ENCODE data around the gene ZBTB17. TPM values are rescaled to one million over a fixed set of nuclear protein-coding genes. Genes with fewer than 3 reads are reported as not detected.

The ZBTB17 gene
- total and polyA plus RNA-seq, 7 donors = 17.4 to 38.7 (median 24.3) TPM

DNA sequence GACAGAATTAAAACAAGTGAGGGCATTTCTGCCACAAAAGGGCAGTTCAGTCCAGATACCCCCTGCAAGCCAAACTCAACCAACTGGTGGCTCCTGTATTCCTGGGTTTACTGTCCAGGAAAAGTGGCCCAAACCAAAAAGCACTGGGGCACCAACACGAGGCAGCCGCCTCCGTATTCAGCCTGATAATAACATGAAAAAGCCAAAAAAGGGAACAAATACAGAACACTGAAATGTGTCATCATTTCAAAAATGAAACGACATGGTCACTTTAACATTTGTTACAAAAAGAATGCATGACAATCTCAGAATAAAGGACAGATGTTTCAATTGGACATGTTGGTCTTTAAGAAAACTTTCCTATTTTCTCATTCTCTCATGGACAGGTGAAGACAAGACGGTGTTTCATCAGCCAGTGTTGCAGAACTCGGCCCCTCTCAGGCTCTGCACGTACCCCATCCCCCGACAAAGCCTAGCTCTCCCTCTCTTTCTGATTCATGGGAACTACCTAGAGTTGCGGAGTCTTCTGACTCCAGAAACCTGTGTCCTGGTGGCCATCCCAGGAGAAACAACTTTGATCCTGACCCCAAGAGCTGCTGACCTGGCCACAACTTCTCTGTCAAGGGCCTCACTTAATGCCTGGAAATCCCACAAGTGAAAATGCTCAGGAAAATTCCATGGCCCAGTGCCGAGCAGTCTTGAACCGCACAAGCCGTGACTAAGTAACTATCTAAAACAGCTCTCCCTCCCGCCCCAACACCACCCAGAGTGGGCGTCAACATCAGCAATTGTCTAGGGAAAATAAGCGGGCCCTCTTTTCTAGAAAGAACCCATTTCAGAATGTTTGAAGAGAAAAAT is 27.1 kb downstream of the ZBTB17 start:
- DNase-seq = peak; percentile 92
- Histone ChIP-seq H3K27ac (peak overlapping the region; percentile 78 to 96 (median 89)), H3K27me3 (no peaks in the 10 kb centered on the region), H3K9me3 (no peaks in the 10 kb centered on the region), H3K4me1 (peaks cover 0 to 63% (median 57%) of the 10 kb centered on the region in 4 donors), H3K4me3 (peak overlapping the region in 3 of 4 donors; percentile 20 to 35 (median 33)), H3K36me3 (peaks cover 18 to 44% (median 21%) of the 10 kb centered on the region in 4 donors)
- intact Hi-C loops (cut with DNase I) = loop anchor here (2.0 to 5.0 kb wide), 2 partner anchors 52 to 100 kb away; no protein-coding TSS in a partner anchor
- peak in 2 of 4 donors; percentile 3 to 14 for TF ChIP-seq POLR2AphosphoS5 (IDR thresholded peaks at IDR 0.05)
- TF ChIP-seq POLR2A (IDR thresholded peaks at IDR 0.05) = no peak
- TF ChIP-seq, protein P1, sequence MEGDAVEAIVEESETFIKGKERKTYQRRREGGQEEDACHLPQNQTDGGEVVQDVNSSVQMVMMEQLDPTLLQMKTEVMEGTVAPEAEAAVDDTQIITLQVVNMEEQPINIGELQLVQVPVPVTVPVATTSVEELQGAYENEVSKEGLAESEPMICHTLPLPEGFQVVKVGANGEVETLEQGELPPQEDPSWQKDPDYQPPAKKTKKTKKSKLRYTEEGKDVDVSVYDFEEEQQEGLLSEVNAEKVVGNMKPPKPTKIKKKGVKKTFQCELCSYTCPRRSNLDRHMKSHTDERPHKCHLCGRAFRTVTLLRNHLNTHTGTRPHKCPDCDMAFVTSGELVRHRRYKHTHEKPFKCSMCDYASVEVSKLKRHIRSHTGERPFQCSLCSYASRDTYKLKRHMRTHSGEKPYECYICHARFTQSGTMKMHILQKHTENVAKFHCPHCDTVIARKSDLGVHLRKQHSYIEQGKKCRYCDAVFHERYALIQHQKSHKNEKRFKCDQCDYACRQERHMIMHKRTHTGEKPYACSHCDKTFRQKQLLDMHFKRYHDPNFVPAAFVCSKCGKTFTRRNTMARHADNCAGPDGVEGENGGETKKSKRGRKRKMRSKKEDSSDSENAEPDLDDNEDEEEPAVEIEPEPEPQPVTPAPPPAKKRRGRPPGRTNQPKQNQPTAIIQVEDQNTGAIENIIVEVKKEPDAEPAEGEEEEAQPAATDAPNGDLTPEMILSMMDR (IDR thresholded peaks at IDR 0.05) = peak in 2 of 4 experiments; percentile 5 to 10
- WGBS, 2 donors = 68 to 79% methylated on average over 15 of the region's 15 CpGs

DNA sequence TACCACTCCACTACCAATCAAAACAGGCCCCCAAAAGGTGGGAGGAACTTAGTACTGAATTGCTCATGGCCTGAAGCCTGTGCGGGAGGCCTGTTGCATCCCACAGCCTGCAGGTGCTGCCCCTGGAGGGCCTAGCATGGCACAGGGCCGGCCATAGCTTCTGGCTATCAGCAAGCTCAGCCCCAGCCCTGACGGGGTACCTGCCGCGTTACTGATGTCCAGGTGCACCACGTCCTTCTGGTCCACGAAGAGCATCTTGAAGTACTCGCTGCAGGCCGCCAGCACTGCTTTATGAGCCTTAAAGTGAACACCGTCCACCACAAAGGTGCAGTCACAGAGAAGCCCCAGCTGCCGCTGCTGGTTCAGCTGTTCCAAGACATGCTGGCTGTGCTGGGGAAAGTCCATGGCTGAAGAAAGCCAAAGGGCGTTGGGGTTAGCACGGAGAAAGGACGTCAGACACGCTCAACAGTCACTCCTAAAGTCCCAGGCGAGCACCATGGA is 27.8 kb downstream of the ZBTB17 start:
- H3K4me3 ChIP-seq = no peak overlapping the region
- no peaks in the 10 kb centered on the region for H3K27me3 ChIP-seq
- H3K9me3 ChIP-seq = no peaks in the 10 kb centered on the region
- peaks cover 25 to 50% (median 28%) of the 10 kb centered on the region in 4 donors for H3K36me3 ChIP-seq
- TF ChIP-seq EP300 (IDR thresholded peaks at IDR 0.05) = no peak
- TF ChIP-seq, protein P1 (IDR thresholded peaks at IDR 0.05) = no peak
- no peak for TF ChIP-seq POLR2A (IDR thresholded peaks at IDR 0.05)
- TF ChIP-seq POLR2AphosphoS5 (IDR thresholded peaks at IDR 0.05) = no peak
- WGBS, 2 donors = 88 to 89% methylated on average over 16 of the region's 16 CpGs
- intact Hi-C loops (cut with DNase I) = loop anchor here (2.0 to 5.0 kb wide), 2 partner anchors 51 to 99 kb away; no protein-coding TSS in a partner anchor
- peak overlapping the region; percentile 78 to 96 (median 89) for H3K27ac ChIP-seq
- H3K4me1 ChIP-seq = peaks cover 0 to 56% (median 50%) of the 10 kb centered on the region in 4 donors
- no peak for DNase-seq

DNA sequence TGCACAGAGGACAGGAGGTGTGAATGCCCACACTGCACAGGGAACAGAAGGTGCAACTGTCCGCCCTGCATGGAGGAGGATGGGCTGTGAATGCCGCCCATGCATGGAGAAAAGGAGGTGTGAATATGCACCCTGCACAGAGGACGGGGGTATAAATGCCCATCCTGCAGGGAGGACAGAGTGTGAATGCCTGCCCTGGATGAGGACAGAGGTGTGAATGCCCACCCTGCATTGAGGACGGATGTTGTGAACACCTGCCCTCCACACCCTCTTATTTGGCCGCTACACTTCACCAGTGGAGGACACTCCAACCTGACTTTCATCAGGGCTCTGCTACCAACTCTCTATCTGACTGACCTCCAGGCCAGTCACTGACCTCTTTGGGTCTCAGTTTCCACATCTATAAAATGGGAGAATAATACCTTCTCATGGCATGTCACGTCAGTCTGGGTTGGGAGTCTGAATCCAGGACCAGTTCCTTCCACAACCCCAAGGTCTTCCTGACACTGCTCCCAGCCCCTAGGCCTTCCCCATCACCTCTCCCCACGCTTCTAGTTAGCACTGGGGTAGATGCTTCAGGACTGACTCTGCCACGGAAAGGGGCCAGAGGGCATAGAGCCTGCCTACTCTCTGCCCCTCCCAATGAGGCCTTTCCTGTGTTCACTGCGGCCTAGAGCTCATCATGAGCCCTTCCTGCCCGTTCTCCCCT is 28.4 kb downstream of the ZBTB17 start:
- Histone ChIP-seq H3K27ac (peak overlapping the region; percentile 78 to 96 (median 89)), H3K4me3 (no peak overlapping the region), H3K36me3 (peaks cover 31 to 56% (median 33%) of the 10 kb centered on the region in 4 donors), H3K4me1 (peaks cover 0 to 50% (median 45%) of the 10 kb centered on the region in 4 donors), H3K27me3 (no peaks in the 10 kb centered on the region), H3K9me3 (no peaks in the 10 kb centered on the region)
- intact Hi-C loops (cut with DNase I) = loop anchor here (2.0 to 5.0 kb wide), 2 partner anchors 50 to 99 kb away; no protein-coding TSS in a partner anchor
- DNase-seq = no peak
- TF ChIP-seq, protein P1 (IDR thresholded peaks at IDR 0.05) = no peak
- TF ChIP-seq POLR2A (IDR thresholded peaks at IDR 0.05) (no peak), POLR2AphosphoS5 (IDR thresholded peaks at IDR 0.05) (no peak), EP300 (IDR thresholded peaks at IDR 0.05) (no peak)
- 90 to 93% methylated on average over 10 of the region's 10 CpGs for WGBS, 2 donors

DNA sequence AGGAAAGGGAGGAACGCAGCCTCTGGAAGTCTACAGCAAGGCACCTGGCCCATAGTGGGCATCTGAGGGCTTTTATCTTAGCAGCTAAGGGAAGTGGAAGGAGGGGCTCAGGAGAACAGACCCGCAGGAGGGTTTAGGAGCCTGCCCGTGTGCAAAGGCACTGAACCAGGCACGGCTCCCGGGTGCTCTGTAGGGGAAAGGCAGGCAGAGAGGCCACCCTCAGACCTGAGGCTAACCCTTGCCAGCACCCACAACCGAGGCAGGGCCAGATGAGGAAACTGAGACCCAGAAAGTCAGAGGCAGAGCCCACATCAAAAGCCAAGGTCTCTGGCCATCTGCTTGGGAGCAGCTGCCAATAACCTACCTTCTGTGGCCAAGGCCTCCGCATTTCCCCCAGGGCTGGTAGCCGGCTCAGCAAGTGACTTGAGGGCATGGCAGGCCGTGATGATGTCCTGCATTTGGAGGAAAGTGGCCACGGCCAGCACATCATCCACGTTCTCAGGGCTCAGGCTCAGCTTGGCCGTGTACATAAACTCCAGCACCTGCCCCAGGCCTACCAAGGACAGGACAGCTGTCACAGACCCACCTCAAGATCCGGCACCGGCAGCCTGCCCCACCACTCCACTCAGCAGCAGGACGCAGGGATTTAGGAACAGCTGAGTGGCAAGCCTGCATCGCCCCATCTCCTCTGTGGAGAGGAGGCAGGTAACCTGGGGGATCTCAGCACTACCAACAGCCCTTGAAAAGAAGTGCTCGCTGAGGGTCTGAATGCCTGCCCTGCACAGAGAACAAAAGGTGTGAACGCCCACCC is 29.1 kb downstream of the ZBTB17 start:
- H3K4me1 ChIP-seq = peaks cover 0 to 42% (median 37%) of the 10 kb centered on the region in 4 donors
- intact Hi-C loops (cut with DNase I) = loop anchor here (5.0 kb wide), 1 partner anchor 49 kb away; no protein-coding TSS in a partner anchor
- H3K27ac ChIP-seq = no peak overlapping the region
- H3K4me3 ChIP-seq = no peak overlapping the region
- DNase-seq = no peak
- 90% methylated on average over 18 of the region's 18 CpGs for WGBS, 2 donors
- no peaks in the 10 kb centered on the region for H3K27me3 ChIP-seq
- H3K36me3 ChIP-seq = peaks cover 33 to 64% (median 39%) of the 10 kb centered on the region in 4 donors
- no peaks in the 10 kb centered on the region for H3K9me3 ChIP-seq
- TF ChIP-seq EP300 (IDR thresholded peaks at IDR 0.05) (no peak), POLR2A (IDR thresholded peaks at IDR 0.05) (no peak), POLR2AphosphoS5 (IDR thresholded peaks at IDR 0.05) (no peak)
- TF ChIP-seq, protein P1 (IDR thresholded peaks at IDR 0.05) = no peak

All from sigmoid colon (tissue), 7 donors.